HCT116 (cell line): ENCODE data around the gene OR52B2.

Experiments used
- POLR2A ChIP-seq: IDR thresholded peaks from 2 replicates; pipeline ENCODE4 v1.7.0; 2011; ENCODE audit warnings: borderline replicate concordance; ENCODE audit not compliant: insufficient read depth, insufficient read length; ENCODE audit errors: extremely low read depth
- POLR2AphosphoS5 ChIP-seq: IDR thresholded peaks from 2 replicates; pipeline ENCODE4 v1.6.1; 2011; ENCODE audit warnings: mild to moderate bottlenecking, low read depth, low read length, moderate library complexity
- ZFX ChIP-seq: fragments of 450-650 bp; IDR thresholded peaks from 2 replicates; pipeline ENCODE4 v1.6.1; 2017
- ZNF274 ChIP-seq: fragments of 200-500 bp; sonication (Bioruptor generic); IDR thresholded peaks from 2 replicates; pipeline ENCODE4 v1.6.1; 2014; ENCODE audit warnings: mild to moderate bottlenecking, low read depth, low read length, inconsistent platforms
- TF ChIP-seq, protein P1 (sequence below), 3 experiments: fragments of 200-600 bp in 1 of 3; sonication (generic) in 1 of 3; IDR thresholded peaks in 2 of 3; conservative IDR thresholded peaks in 1 of 3; 2 replicates each; pipeline ENCODE4 v1.5.1; 2012 to 2017; ENCODE audit warnings: low read depth in 2 of 3, low read length in 2 of 3, antibody characterized with exemption in 1 of 3, borderline replicate concordance in 1 of 3, control low read depth in 1 of 3, mild to moderate bottlenecking in 1 of 3, mixed read lengths in 1 of 3, mixed run types in 1 of 3, moderate library complexity in 1 of 3; ENCODE audit not compliant: insufficient read depth in 1 of 3

DNA sequence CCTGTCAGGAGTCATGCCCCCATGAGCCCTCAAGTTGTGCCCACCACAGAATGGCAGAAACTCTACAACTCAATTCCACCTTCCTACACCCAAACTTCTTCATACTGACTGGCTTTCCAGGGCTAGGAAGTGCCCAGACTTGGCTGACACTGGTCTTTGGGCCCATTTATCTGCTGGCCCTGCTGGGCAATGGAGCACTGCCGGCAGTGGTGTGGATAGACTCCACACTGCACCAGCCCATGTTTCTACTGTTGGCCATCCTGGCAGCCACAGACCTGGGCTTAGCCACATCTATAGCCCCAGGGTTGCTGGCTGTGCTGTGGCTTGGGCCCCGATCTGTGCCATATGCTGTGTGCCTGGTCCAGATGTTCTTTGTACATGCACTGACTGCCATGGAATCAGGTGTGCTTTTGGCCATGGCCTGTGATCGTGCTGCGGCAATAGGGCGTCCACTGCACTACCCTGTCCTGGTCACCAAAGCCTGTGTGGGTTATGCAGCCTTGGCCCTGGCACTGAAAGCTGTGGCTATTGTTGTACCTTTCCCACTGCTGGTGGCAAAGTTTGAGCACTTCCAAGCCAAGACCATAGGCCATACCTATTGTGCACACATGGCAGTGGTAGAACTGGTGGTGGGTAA, 29.2 kb upstream of the OR52B2 start, which contains the start of gene OR52W1:
- TF ChIP-seq ZNF274 (no peak), ZFX (no peak), POLR2A (no peak), POLR2AphosphoS5 (no peak)
- TF ChIP-seq, protein P1, sequence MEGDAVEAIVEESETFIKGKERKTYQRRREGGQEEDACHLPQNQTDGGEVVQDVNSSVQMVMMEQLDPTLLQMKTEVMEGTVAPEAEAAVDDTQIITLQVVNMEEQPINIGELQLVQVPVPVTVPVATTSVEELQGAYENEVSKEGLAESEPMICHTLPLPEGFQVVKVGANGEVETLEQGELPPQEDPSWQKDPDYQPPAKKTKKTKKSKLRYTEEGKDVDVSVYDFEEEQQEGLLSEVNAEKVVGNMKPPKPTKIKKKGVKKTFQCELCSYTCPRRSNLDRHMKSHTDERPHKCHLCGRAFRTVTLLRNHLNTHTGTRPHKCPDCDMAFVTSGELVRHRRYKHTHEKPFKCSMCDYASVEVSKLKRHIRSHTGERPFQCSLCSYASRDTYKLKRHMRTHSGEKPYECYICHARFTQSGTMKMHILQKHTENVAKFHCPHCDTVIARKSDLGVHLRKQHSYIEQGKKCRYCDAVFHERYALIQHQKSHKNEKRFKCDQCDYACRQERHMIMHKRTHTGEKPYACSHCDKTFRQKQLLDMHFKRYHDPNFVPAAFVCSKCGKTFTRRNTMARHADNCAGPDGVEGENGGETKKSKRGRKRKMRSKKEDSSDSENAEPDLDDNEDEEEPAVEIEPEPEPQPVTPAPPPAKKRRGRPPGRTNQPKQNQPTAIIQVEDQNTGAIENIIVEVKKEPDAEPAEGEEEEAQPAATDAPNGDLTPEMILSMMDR (IDR thresholded peaks at IDR 0.05 in 2 of 3, conservative IDR thresholded peaks at IDR 0.05 in 1 of 3; ENCODE audit: borderline replicate concordance in 1 of 3, insufficient read depth in 1 of 3, low read depth in 2 of 3, low read length in 2 of 3), result no peak
